IPS-NIHi11 (cell line): ENCODE results near the gene SCG2.

ENCODE experiments used
- DNase-seq: peaks from one replicate; pipeline ENCODE4 v3.0.0; 2012; ENCODE audit warnings: mixed read lengths, low spot score

The SCG2 gene

GRCh38 chr2:223601932-223602666 is at the start of gene SCG2:
TSS of gene SCG2 (minus strand) at chr2:223602361. CDS start at chr2:223599282, 3,079 bp downstream.
- DNase-seq: peak; percentile 85

GRCh38 chr2:223649554-223650533 is 47.7 kb upstream of the SCG2 start:
- DNase-seq: no peak

- no peak for DNase-seq
These were observed 46.6 kb upstream of the SCG2 start for GRCh38 chr2:223648755-223649154.

- DNase-seq: no peak
These were observed 45.2 kb upstream of the SCG2 start for GRCh38 chr2:223647258-223647952.

GRCh38 chr2:223644136-223644535 is 42.0 kb upstream of the SCG2 start:
- peak; percentile 24 for DNase-seq

GRCh38 chr2:223643309-223643708 is 41.1 kb upstream of the SCG2 start:
- DNase-seq: no peak

GRCh38 chr2:223642506-223642905 is 40.3 kb upstream of the SCG2 start:
- no peak for DNase-seq

- DNase-seq: no peak
These were observed 38.9 kb upstream of the SCG2 start for GRCh38 chr2:223641082-223641481.

- DNase-seq: no peak
These were observed 32.9 kb upstream of the SCG2 start for GRCh38 chr2:223635080-223635479.

- DNase-seq: no peak
These were observed 32.1 kb upstream of the SCG2 start for GRCh38 chr2:223634238-223634637.

GRCh38 chr2:223633656-223634055 is 31.5 kb upstream of the SCG2 start:
- no peak for DNase-seq

GRCh38 chr2:223632826-223633225 is 30.7 kb upstream of the SCG2 start:
- DNase-seq: no peak

GRCh38 chr2:223626716-223627115 is 24.6 kb upstream of the SCG2 start:
- DNase-seq: no peak

- DNase-seq: no peak
These were observed 23.5 kb upstream of the SCG2 start for GRCh38 chr2:223625652-223626051.

GRCh38 chr2:223621901-223622300 is 19.7 kb upstream of the SCG2 start:
- no peak for DNase-seq

GRCh38 chr2:223619486-223620129 is 17.4 kb upstream of the SCG2 start:
- DNase-seq: peak; percentile 14

GRCh38 chr2:223618172-223619035 is 16.2 kb upstream of the SCG2 start:
- DNase-seq: peak; percentile 84

GRCh38 chr2:223614534-223614933 is 12.4 kb upstream of the SCG2 start:
- DNase-seq: no peak

GRCh38 chr2:223613017-223613950 is 11.1 kb upstream of the SCG2 start:
- peak; percentile 77 for DNase-seq

- no peak for DNase-seq
These were observed 10.3 kb upstream of the SCG2 start for GRCh38 chr2:223612501-223612900.
